H9 (cell line): ENCODE measurements around the gene ETV6. TPM values are rescaled to one million over a fixed set of nuclear protein-coding genes. Genes with fewer than 3 reads are reported as not detected.

ENCODE experiments used
- DNase-seq: peaks from one replicate; pipeline ENCODE4 v3.0.0-alpha.2; 2017
- H2AFZ ChIP-seq: one replicate; pipeline ENCODE4 v1.6.1; 2013; ENCODE audit warnings: mild to moderate bottlenecking, low read length, control low read depth, moderate library complexity
- H2AK5ac ChIP-seq: 2 replicates; pipeline ENCODE4 v1.6.1; 2013; ENCODE audit warnings: low read length, control low read depth, mixed read lengths; ENCODE audit not compliant: insufficient read length
- H2BK120ac ChIP-seq: one replicate; pipeline ENCODE4 v1.6.1; 2013; ENCODE audit warnings: low read depth, mild to moderate bottlenecking, low read length, control low read depth, inconsistent platforms; ENCODE audit not compliant: poor library complexity, severe bottlenecking
- H2BK12ac ChIP-seq: 2 replicates; pipeline ENCODE4 v1.6.1; 2013; ENCODE audit warnings: low read length, control low read depth, mixed read lengths, low read depth; ENCODE audit not compliant: insufficient read length
- H2BK15ac ChIP-seq: 2 replicates; pipeline ENCODE4 v1.6.1; 2013; ENCODE audit warnings: low read depth, low read length, control low read depth
- H2BK20ac ChIP-seq: one replicate; pipeline ENCODE4 v1.6.1; 2013; ENCODE audit warnings: low read depth, mild to moderate bottlenecking, low read length, control low read depth, inconsistent platforms; ENCODE audit not compliant: poor library complexity, severe bottlenecking
- H2BK5ac ChIP-seq: 2 replicates; pipeline ENCODE4 v1.6.1; 2013; ENCODE audit warnings: low read length, control low read depth, mixed read lengths; ENCODE audit not compliant: insufficient read length
- H3K14ac ChIP-seq: 2 replicates; pipeline ENCODE4 v1.6.1; 2013; ENCODE audit warnings: low read length, control low read depth; ENCODE audit not compliant: insufficient read depth
- H3K18ac ChIP-seq: 2 replicates; pipeline ENCODE4 v1.6.1; 2013; ENCODE audit warnings: low read depth, mild to moderate bottlenecking, mixed read lengths, low read length, control low read depth; ENCODE audit not compliant: insufficient read length
- H3K23ac ChIP-seq: 2 replicates; pipeline ENCODE4 v1.6.1; 2013; ENCODE audit warnings: low read length, control low read depth, mixed read lengths, low read depth; ENCODE audit not compliant: insufficient read length
- H3K23me2 ChIP-seq: 2 replicates; pipeline ENCODE4 v1.6.1; 2013; ENCODE audit warnings: low read depth, mild to moderate bottlenecking, mixed read lengths, low read length, control low read depth; ENCODE audit not compliant: insufficient read length, poor library complexity, severe bottlenecking
- H3K27ac ChIP-seq: 2 replicates; pipeline ENCODE4 v1.5.1; 2013; ENCODE audit warnings: low read length, control low read depth, mixed read lengths, low read depth; ENCODE audit not compliant: insufficient read length
- H3K27me3 ChIP-seq: 2 replicates; pipeline ENCODE4 v1.6.1; 2013; ENCODE audit warnings: low read length, control low read depth, inconsistent platforms; ENCODE audit not compliant: insufficient read depth
- H3K4ac ChIP-seq: 2 replicates; pipeline ENCODE4 v1.6.1; 2013; ENCODE audit warnings: low read depth, mild to moderate bottlenecking, control low read depth, inconsistent platforms, low read length, moderate library complexity
- H3K4me1 ChIP-seq: 2 replicates; pipeline ENCODE4 v1.6.1; 2013; ENCODE audit warnings: low read length, control low read depth, inconsistent platforms; ENCODE audit not compliant: insufficient read depth
- H3K4me2 ChIP-seq: 2 replicates; pipeline ENCODE4 v1.6.1; 2013; ENCODE audit warnings: low read length, control low read depth, mixed read lengths; ENCODE audit not compliant: insufficient read length, insufficient read depth
- H3K56ac ChIP-seq: 2 replicates; pipeline ENCODE4 v1.6.1; 2013; ENCODE audit warnings: low read depth, mild to moderate bottlenecking, mixed read lengths, low read length, control low read depth; ENCODE audit not compliant: insufficient read length
- H3K79me1 ChIP-seq: 2 replicates; pipeline ENCODE4 v1.6.1; 2013; ENCODE audit warnings: low read depth, mild to moderate bottlenecking, moderate library complexity, low read length, control low read depth, inconsistent platforms; ENCODE audit not compliant: insufficient read depth, poor library complexity, severe bottlenecking
- H3K79me2 ChIP-seq: 2 replicates; pipeline ENCODE4 v1.6.1; 2013; ENCODE audit warnings: low read length, control low read depth, inconsistent platforms; ENCODE audit not compliant: insufficient read depth
- H3K9ac ChIP-seq: 2 replicates; pipeline ENCODE4 v1.6.1; 2013; ENCODE audit warnings: low read length, control low read depth, mixed read lengths; ENCODE audit not compliant: insufficient read length; ENCODE audit errors: extremely low read depth
- H3K9me3 ChIP-seq: one replicate; pipeline ENCODE4 v1.6.1; 2013; ENCODE audit warnings: low read depth, low read length, inconsistent platforms; ENCODE audit not compliant: control insufficient read depth
- H3T11ph ChIP-seq: one replicate; pipeline ENCODE4 v1.6.1; 2013; ENCODE audit warnings: mild to moderate bottlenecking, low read length, control low read depth, inconsistent platforms
- H4K20me1 ChIP-seq: one replicate; pipeline ENCODE4 v1.6.1; 2013; ENCODE audit not compliant: control insufficient read depth, insufficient read length, insufficient read depth
- H4K5ac ChIP-seq: 2 replicates; pipeline ENCODE4 v1.6.1; 2013; ENCODE audit warnings: low read depth, mild to moderate bottlenecking, mixed read lengths, low read length, control low read depth; ENCODE audit not compliant: insufficient read length
- H4K8ac ChIP-seq: replicated peaks from 2 replicates; pipeline ENCODE4 v1.6.1; 2013; ENCODE audit warnings: low read length, control low read depth, mixed read lengths, low read depth; ENCODE audit not compliant: insufficient read length
- H4K91ac ChIP-seq: 2 replicates; pipeline ENCODE4 v1.6.1; 2013; ENCODE audit warnings: low read depth, mild to moderate bottlenecking, moderate library complexity, mixed read lengths, low read length, control low read depth; ENCODE audit not compliant: insufficient read length
- H3K27ac Mint-ChIP-seq, 3 experiments: 2 replicates in 2 of 3; 3 replicates in 1 of 3; pipeline ENCODE4 v1.8.0; 2020 to 2021; ENCODE audit warnings: mixed read lengths in 3 of 3, mild to moderate bottlenecking in 1 of 3, moderate library complexity in 1 of 3
- H3K27me3 Mint-ChIP-seq: 2 replicates; pipeline ENCODE4 v1.8.0; 2021; ENCODE audit warnings: low read depth, mild to moderate bottlenecking, moderate library complexity, mixed read lengths
- H3K36me3 Mint-ChIP-seq, 3 experiments: 2 replicates in 2 of 3; 3 replicates in 1 of 3; pipeline ENCODE4 v1.8.0; 2020 to 2021; ENCODE audit warnings: low read depth in 3 of 3, mixed read lengths in 3 of 3; ENCODE audit not compliant: insufficient read depth in 1 of 3
- H3K4me1 Mint-ChIP-seq, 2 experiments: 2 replicates each; pipeline ENCODE4 v1.8.0; 2020; ENCODE audit warnings: mixed read lengths in 2 of 2
- H3K4me3 Mint-ChIP-seq, 2 experiments: 2 replicates in 1 of 2; 3 replicates in 1 of 2; pipeline ENCODE4 v1.8.0; 2020 to 2021; ENCODE audit warnings: mild to moderate bottlenecking in 2 of 2, mixed read lengths in 2 of 2, moderate library complexity in 1 of 2
- H3K9me3 Mint-ChIP-seq, 2 experiments: 2 replicates in 1 of 2; 3 replicates in 1 of 2; pipeline ENCODE4 v1.8.0; 2020; ENCODE audit warnings: mild to moderate bottlenecking in 2 of 2, mixed read lengths in 2 of 2, moderate library complexity in 1 of 2
- WGBS: extraction: QIAGEN DNeasy Blood & Tissue Kit; methylation state at CpG from one replicate; pipeline ENCODE4 v1.1.7; 2013; ENCODE audit warnings: missing lambda C conversion rate, low lambda C conversion rate, mixed read lengths; ENCODE audit not compliant: insufficient read length; ENCODE audit errors: extremely low coverage; 5-methylcytosine and 5-hydroxymethylcytosine counted together
- total RNA-seq: library from RNA; stranded (reverse); gene quantifications from 2 replicates; pipeline ENCODE4 v1.2.1, GENCODE V29; 2021
- TF ChIP-seq, protein P1 (sequence below): fragments of 200-600 bp; sonication (generic); conservative IDR thresholded peaks from 3 replicates; pipeline ENCODE4 v1.8.0; 2021; ENCODE audit warnings: antibody characterized with exemption, mild to moderate bottlenecking

ETV6 gene
- total RNA-seq, 1 experiment from 2014 or later, result 28.7 TPM

DNA sequence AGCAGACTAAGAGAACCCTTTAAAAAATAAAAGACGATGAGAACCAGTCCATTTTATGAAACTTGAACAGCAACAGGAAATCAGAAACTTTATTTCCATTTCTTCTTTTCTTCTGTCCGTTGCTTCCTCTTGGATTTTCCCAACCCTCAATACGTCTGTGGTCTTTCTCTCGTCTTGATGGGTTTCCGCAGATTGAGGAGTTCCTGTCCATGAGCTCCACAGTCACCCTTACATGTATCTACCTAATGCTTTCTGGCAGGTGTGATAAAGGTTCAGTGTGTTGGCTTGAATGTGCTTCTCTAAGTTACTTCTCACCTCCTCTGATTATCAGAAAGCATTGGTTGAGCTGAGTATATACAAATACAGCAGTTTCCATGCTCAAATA, 110.0 kb downstream of the ETV6 start:
- Histone ChIP-seq H4K20me1 (no peaks in the 10 kb centered on the region), H2BK15ac (no peak overlapping the region), H3K79me1 (no peaks in the 10 kb centered on the region), H3K23ac (no peak overlapping the region), H3K4ac (no peak overlapping the region), H3K4me1 (peaks cover 6% of the 10 kb centered on the region), H3K27me3 (no peaks in the 10 kb centered on the region), H2AFZ (no peak overlapping the region), H2BK20ac (no peak overlapping the region), H2AK5ac (no peak overlapping the region), H3T11ph (no peak overlapping the region), H3K14ac (no peak overlapping the region), H3K9me3 (no peaks in the 10 kb centered on the region), H3K27ac (no peak overlapping the region), H3K23me2 (no peaks in the 10 kb centered on the region), H2BK12ac (no peak overlapping the region), H3K56ac (no peak overlapping the region), H3K4me2 (no peak overlapping the region), H3K18ac (no peak overlapping the region), H2BK120ac (no peak overlapping the region), H3K9ac (no peak overlapping the region), H4K5ac (no peak overlapping the region), H3K79me2 (no peaks in the 10 kb centered on the region), H4K91ac (no peak overlapping the region), H2BK5ac (no peak overlapping the region), H4K8ac (no peak overlapping the region)
- Mint-ChIP-seq H3K9me3 (no peaks in the 10 kb centered on the region), H3K4me1 (peaks cover 31 to 49% of the 10 kb centered on the region in 2 experiments), H3K36me3 (no peaks in the 10 kb centered on the region; a peak in 1 of 7 replicates), H3K27ac (no peak overlapping the region), H3K4me3 (no peak overlapping the region), H3K27me3 (no peaks in the 10 kb centered on the region)
- WGBS, result no CpG with 5 or more reads among the region's 5 CpGs
- TF ChIP-seq, protein P1, sequence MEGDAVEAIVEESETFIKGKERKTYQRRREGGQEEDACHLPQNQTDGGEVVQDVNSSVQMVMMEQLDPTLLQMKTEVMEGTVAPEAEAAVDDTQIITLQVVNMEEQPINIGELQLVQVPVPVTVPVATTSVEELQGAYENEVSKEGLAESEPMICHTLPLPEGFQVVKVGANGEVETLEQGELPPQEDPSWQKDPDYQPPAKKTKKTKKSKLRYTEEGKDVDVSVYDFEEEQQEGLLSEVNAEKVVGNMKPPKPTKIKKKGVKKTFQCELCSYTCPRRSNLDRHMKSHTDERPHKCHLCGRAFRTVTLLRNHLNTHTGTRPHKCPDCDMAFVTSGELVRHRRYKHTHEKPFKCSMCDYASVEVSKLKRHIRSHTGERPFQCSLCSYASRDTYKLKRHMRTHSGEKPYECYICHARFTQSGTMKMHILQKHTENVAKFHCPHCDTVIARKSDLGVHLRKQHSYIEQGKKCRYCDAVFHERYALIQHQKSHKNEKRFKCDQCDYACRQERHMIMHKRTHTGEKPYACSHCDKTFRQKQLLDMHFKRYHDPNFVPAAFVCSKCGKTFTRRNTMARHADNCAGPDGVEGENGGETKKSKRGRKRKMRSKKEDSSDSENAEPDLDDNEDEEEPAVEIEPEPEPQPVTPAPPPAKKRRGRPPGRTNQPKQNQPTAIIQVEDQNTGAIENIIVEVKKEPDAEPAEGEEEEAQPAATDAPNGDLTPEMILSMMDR, result no peak
- no peak for DNase-seq
